ENCODE data around the gene NR1I2.

NR1I2 gene

DNA sequence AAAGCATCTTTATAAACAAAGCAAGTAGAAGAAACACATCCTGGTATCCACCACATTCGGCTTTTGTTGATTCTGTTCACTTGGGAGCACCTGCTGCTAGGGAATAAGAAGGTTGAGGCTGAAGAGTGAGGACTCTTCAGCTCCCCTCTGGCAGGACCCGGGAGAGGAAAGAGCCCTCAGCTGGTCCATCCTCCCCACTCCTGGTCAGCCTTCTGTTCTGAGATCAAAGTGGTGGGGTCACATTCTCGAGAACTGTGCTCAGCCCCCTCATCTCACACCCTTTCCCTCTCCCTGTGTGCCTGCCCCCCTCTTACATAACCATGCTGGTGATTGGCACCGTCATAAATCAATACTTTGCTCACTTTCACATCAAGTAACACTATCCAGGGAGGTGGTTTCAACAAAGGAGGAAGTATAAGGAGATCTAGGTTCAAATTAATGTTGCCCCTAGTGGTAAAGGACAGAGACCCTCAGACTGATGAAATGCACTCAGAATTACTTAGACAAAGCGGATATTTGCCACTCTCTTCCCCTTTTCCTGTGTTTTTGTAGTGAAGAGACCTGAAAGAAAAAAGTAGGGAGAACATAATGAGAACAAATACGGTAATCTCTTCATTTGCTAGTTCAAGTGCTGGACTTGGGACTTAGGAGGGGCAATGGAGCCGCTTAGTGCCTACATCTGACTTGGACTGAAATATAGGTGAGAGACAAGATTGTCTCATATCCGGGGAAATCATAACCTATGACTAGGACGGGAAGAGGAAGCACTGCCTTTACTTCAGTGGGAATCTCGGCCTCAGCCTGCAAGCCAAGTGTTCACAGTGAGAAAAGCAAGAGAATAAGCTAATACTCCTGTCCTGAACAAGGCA, at the start of gene NR1I2:
Gene NR1I2, plus strand, starts transcription at position 772 of the 869 bp plus-strand sequence.
- no peak for FAIRE-seq

DNA sequence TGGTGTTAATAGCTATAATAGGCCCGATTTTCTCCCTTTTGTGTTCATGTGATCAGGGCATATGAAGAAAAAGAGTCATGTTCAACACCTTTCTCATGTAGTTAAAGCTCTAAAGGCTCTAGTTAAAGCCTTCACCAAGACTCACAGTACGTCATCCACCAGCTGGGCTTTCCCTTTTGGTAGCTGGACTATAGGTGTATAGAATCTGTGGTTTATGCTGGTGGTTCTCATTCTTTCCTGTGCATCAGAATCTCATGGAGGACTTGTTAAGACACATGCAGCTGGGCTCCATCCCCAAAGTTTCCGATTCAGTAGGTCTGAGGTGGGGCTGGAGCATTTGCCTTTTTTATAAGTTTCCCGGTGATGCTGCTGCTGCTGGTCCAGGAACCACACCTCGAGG, 48.1 kb upstream of the NR1I2 start:
- FAIRE-seq, result no peak

DNA sequence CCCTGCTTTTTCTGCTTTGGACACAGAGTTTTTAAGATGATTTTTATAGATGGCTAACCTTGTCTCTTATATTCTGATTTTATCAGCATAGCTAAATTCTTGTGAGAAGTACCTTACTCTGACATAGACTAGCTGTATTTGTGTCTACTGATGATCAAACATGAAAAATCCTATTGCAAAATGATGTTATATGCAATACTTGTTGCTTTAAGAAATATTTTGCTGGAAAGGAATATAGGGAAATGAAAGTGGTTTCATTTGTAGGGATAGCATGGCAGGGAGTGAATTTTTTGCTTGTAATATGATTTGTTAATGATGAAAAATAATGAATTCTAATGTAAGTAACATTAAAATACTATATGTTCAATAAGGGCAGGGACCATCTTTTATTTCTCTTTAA, 43.2 kb upstream of the NR1I2 start:
- no peak for FAIRE-seq

DNA sequence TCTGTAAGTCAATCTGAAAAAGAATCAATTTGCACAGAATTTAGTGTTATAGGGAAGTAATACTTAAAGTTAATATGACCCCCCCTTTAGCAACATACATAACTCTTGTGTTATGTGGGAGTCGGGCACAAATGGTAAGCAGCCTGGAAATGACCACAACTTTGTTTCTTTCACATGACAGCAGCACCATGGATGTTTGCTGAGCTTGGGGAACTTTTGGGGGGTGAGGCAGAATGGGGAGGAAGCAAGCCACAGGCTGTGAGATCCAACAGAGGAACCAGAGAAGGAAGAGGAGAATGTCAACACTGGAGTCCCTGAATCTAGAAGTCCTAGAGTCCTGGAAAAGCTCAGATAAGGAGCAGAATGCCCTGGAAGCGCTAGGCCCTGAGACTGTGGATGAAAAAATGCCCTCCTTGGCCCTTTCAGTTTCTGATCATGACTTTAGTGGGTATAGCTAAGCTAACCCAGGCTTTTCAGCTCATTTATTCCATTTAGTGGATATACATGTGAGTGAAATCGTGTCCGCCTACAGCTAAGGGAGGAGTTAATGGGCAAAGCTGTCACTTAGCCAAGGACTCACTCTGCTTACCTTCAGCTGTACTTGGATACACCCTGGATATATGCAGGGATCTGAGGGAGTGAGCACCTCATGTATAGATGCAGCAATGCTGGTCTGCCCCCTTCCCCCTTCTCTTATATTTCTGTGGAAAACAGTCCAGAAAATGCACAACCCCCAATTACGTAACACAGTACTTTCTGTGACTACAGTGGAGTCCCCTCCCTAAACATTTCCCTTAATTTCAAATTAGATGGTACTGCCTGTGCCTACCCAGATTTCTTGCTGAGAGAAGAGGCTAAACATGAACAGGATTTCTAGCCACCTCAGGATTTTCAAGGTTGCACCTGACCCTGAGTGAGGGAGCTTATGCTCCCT, 40.0 kb upstream of the NR1I2 start:
- no peak for FAIRE-seq

DNA sequence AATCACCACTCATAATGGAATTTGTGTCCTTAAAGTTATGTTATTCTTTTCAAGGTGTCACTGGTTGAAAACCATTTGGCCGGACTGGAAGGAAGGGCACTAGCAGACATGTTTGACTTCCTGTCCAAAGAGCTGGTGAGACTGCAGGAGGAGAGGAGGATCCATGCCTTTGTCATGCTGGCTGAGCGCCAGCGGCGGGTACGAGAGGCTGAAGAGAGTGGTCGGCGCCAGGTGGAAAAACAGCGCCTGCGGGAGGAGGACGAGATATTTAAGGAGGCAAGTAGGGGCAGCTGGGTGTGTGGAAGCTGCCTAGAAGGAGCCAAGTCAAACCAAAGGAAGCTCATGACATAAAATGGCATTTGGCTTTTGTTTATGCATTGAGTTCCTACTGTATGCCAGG, 38.0 kb upstream of the NR1I2 start:
- FAIRE-seq, result no peak

DNA sequence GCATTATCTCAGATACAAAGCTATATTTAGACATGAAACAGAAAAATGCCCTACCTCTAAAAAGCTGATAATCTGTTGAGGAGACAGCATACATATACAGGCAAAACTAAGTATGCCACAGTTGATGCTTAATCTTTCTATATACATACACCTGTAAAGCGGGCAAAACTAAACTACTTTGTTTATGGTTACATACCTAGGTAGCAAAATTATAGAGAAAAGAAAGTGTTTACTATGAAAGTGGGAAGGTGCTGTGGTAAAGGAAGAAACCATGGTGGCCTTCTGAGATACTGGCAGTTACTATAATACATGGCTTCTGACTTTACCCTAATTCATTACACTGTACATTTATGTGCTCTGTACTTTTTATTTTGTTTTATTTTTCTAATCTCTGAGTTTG, 36.0 kb upstream of the NR1I2 start:
- FAIRE-seq, result no peak

DNA sequence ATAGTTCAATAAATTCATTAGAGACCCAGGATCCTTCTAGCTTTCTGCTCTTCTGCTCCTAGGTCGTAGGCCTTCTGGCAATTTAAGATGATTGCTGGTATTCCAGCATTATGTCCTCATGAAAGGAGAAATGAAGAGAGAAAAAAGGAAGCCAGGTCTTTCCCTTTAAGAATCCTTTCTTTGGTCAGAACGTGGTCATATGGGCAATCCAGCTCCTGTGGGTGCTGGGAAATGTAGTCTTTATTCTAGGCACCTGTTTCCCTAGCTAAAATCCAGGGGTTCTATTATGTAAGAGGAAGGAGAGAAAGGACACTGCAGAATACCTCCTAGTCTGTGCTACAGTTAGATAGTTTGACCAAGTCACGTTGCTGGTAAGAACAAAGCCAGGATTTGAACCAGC, 35.5 kb upstream of the NR1I2 start:
- FAIRE-seq, result no peak

DNA sequence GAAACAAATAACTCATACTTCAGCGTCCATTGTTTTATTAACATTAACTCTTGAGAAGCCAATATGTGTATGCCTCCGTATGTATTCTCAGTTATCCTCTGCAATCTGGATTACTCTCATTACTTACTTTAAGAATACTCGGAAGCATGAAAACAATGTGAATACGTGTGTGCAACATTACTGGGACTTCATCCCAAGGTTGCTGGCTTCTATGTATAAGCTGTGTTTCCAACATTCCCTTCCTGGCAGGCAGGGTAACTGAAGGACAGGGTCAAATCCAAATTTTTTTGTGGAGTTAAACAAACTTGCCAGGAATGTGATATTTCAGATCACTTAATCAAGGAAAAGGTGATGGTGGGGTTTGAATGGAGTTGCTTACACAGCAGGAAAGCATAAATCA, 34.5 kb upstream of the NR1I2 start:
- no peak for FAIRE-seq

DNA sequence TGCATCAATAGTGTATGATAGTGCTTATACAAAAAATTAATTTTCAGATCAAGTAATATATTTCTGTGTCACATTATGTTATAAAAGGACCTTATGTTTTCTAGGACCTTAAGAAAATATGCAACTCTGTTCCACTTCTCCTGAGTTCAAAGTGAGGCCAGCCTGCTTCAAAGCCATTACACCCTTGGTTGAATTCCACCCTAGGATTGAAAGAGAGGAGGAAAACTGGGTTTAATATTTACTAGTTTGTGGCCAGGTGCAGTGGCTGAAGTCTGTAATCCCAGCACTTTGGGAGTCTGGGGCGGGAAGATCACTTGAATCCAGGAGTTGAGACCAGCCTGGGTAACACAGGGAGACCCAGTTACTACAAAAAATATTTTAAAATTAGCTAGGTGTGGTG, 32.9 kb upstream of the NR1I2 start:
- no peak for FAIRE-seq

DNA sequence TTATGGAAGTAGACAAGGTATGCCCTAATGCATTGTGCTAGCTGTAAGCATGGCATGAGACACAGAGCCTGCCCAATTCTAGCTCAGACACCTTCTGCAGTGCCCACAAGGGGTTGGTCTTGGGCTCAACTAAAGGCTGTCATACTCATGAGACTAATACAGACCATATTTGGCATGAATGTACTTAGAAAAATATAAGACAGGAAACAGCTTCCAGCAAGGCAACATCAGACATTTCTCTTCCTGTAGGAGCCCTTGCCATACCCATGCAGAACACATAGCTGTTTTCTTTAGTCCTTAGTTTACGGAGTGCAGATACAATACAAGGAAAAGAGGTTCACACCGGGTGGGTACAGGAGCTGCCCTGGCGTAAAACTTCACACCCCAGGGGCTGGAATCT, 30.5 kb upstream of the NR1I2 start:
- no peak for FAIRE-seq

DNA sequence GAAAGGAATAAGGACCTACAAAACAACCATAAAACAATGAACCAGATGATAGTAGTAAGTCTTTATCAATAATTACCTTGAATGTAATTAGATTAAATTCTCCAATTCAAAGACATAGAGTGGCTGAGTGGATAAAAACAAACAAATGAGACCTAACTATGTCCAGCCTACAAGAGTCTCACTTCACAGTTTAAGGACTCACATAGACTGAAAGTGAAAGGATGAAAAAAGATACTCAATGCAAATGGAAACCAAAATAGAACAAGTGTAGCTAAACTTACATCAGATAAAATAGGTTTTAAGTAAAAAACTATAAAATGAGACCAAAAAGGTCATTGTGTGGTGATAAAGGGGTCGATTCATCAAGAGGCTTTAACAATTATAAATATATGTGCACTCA, 21.9 kb upstream of the NR1I2 start:
- no peak for FAIRE-seq

DNA sequence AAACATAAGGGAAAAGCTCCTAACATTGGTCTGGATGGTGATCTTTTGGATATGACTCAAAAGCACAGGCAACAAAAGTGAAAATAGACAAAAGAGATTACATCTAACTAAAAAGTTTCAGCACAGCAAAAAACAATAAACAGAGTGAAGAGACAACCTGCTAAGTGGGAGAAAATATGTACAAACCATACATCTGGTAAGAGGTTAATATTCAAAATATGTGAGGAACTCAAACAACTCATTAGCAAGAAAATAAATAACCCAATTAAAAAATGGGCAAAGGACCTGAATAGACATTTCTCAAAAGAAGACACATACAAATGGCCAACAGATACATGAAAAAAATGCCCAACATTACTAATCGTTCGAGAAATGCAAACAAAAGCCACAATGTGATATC, 19.0 kb upstream of the NR1I2 start:
- no peak for FAIRE-seq

DNA sequence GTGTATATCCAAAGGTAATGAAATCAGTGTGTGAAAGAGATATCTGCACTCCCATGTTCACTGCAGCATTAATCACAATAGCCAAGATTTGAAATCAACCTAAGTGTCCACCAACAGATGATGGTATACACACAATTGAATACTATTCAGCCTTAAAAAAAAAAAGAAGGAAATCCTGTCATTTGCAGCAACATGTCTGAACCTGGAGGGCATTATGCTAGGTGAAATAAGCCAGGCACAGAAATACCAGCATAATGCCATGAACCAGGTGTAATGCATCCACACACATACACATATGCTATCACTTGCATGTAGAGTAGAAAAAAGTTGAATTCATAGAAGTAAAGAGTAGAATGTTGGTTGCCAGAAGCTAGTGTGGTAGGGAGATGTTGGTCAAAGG, 18.4 kb upstream of the NR1I2 start:
- FAIRE-seq, result no peak

DNA sequence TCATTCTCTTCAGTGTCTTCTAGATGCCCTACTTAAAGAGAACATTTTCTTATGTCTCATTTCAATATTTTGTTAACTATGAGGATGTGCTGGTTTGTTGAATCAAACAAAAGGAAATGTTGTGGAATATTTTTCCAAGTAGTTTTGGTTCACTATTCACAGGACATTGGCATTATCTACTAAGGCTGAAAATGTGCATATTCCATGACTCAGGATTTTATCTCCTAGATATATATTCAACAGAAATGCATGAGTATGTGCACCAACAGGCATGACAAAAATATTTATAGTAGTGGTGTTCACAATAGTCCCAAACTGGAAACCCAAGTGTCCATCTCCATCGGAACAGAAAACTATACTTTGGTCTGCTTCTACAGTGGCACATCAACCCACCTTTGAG, 16.7 kb upstream of the NR1I2 start:
- no peak for FAIRE-seq

DNA sequence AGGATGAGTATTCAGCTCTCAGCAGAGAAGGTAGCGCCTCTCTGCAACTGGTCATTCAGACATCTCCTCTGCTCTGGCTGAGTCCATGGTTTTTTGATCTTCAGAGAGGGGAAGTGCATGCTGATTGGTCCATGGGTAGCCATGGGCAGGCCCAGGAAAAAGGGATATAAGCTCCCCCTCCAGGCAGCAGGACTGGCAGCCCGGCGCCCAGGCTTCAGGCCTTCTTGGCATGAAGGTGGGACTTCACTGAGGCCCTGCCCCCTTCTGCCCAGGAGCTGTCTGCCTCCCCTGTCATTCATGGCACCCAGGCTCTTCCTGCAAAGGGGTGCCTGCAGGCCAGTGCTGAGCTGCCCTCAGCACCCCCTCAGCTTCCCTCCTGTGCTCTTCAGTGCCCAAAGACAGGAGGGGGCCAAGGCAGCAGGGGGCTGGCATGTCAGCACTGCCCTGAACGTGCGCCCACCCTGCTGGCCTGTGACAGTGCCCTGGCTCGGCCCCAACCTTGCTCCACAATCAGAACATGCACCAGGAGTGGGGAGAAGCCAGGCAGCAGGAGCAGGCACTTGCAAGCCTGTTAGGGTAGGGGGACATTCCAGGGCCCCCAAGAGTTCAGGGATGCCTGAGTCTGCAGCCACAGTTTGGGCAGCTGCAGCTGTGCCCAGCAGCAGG, 13.8 kb upstream of the NR1I2 start:
- no peak for FAIRE-seq

DNA sequence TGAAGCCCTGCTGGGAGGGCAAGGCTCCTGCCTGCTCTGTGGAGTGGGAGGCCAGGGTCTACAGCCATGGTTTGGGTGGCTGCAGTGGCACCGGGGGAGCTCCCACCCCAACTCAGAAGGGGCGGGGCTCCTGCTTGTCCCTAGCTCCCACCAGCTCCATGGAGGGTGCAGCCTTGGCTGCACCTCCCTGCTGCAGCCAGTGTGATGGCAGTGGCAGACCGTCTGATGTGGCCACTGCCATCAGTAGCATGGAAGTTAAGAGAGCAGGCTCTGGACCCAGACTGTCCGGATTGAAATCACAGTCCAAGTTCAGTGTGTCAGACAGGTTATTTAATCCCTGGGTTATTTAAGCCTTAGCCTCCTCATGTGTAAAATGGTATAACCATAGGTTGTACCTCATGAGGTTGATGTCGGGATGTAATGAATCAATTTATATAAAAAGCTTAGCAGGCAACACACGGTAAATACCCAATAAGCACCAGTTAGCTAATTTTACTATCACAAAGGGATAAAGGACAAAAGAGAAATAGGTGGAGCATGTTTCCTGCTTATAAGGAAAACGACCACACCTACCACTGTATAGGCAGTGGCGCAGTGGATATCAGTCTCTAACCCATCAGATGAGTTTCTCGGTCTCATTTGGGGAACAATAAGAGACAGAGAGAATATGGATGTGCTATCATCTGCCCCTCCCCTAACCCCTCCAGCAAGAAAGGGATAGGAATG, 13.1 kb upstream of the NR1I2 start:
- FAIRE-seq, result no peak

DNA sequence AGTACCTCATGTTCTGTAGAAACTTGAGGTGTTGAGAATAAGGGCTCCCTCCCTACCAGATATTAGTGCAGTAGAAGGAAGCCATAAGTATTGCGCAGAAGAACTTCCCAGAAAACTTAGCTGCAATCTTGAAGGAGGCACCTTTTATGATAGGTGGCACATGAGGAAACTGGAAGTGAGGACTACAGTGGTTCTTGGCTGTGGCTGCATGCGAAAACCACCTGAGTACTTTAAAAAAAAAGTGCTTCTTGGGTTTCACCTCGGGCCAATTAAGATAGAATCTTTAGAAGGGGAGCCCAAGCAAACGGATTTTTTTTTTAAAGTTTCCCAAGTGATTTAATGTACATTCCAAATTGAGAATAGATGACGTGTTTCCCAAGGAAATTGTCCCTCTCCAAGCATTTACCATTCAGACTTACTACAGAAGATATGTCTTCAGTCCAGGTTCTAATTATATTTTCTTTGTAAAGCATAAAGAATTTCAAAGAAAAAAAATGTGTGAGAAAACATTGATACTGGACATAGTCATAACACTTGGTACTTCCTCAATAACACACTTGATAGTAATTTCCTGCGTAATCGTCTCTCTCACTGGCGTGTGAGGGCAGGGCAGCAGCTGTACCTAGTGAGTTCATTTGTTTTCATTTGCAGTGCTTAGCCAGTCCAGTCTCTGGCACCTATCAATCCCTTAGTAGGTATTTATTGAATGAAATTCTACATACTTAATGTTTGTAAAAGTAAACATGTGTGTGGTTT, 12.3 kb upstream of the NR1I2 start:
- no peak for FAIRE-seq

DNA sequence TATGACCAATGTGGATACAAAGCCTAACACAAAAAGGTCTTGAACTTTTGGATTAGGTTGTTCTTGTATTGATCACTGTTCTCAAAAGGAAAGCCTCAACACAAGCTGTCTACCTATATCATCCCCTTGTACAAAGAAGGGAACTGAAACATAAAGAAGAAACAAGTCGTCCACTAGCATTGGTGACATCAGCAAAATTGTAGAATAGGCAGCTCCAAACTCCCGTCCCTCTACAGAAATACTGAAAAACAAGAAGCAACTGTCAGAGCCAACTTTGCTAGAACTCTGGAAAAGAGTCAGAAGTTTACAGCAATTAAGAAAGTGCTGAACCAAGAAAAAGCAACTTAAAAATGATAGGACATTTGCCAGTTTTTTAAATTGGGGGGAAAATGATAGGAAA, 7.5 kb upstream of the NR1I2 start:
- no peak for FAIRE-seq

DNA sequence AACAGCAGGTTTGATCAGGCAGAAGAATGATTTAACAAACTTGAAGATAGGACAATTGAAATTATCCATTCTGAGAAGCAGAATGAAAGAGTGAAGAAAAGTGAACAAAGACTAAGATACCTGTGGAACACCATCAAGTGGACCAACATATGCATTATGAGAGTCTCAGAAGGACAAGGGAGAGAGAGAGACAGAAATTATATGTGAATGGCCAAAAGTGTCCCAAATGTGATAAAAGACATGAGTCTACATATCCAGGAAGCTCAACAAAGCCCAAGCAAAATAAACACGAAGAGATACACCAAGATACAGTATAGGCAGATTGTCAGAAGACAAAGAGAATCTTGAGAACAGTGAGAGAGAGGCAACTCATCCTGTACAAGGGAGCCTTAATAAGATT, 5.6 kb upstream of the NR1I2 start:
- no peak for FAIRE-seq

DNA sequence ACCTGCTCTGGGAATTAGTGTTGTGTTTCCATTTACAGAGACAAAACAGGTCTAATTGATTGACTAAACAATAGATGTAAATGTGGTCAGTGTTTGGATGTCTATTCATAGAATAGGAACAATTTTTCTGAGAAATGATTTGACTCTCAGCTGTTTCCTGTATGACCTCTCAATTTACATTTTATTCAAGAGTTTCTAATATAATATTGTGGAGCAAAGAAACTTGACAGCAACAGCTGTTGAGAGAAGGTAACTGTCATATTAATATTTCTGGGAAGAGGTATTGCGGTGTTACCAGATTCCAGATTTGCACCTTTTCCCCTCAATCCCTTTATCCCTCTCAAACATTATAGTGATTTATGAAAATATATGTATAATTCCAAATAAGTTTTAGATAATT, 3.7 kb upstream of the NR1I2 start:
- no peak for FAIRE-seq

DNA sequence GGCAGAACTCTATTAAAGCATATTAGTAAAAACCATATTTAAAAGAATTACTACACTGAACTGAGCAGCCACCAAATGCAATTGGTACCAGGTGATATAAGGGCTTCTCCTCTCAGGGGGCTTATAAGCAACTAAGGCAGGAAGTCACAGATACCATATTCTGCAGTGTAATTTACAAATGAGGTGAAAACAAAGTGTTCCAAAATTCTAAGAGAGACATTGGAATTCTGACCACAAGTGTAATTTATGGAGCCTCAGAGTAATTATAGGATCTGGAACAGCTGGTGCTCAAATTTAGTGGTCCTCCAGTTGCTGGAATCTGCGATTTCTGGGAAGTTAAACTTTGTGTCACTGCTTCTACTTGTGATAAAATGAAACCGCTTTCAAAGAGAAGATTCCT, 3.1 kb upstream of the NR1I2 start:
- no peak for FAIRE-seq

DNA sequence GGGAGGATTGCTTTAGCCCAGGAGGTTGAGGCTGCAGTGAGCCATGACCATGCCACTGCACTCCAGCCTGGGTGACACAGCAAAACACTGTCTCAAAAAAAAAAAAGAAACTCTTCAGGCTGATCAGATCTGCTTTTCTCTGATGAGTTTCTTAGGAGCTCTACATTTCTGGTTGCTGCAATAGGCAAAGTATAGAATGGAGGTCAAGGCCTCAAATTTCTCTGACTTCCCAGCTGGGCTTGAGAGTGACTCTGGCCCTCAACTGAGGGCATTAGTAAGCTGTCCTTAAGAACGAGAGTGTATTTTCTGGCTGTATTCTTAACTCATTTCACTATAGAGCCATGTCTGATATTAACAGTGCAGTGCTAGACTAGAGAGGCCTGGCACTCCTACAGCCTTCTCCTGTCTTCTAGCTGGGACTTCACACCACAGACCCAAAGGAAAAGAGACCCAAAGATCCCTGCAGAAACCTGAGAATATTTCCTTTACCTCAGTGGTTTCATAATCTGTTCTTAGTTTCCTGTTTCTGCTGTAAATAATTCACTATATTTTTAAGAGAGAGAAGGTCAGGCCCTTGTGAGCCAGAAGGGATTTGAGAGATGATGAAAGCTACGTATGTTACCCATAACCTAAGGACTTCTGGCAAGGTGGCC, 2.0 kb upstream of the NR1I2 start:
- no peak for FAIRE-seq

All from G401.6 (cell line).